Peyer's patch (tissue), 4 donors: ENCODE data around the gene RRM1. TPM values are rescaled to one million over a fixed set of nuclear protein-coding genes. Genes with fewer than 3 reads are reported as not detected.

ENCODE experiments used
- DNase-seq, 3 donors: peaks; one replicate each; pipeline ENCODE4 v3.0.0-alpha.2; 2017 to 2019
- H3K27ac ChIP-seq, 4 donors: fragments of 200-600 bp; sonication (generic); one replicate each; pipeline ENCODE4 v1.5.1; 2016 to 2019
- H3K27me3 ChIP-seq, 2 donors: fragments of 200-600 bp; sonication (generic); one replicate each; pipeline ENCODE4 v1.5.1; 2019
- H3K36me3 ChIP-seq, 3 donors: fragments of 200-600 bp; sonication (generic); one replicate each; pipeline ENCODE4 v1.5.1; 2016 to 2019
- H3K4me1 ChIP-seq, 4 donors: fragments of 200-600 bp; sonication (generic); one replicate each; pipeline ENCODE4 v1.5.1; 2016 to 2019
- H3K4me3 ChIP-seq, 4 donors: fragments of 200-600 bp; sonication (generic); 1 replicate in 3 of 4; 2 replicates in 1 of 4; pipeline ENCODE4 v1.5.1; 2016 to 2019; ENCODE audit warnings: mild to moderate bottlenecking in 1 of 4
- H3K9me3 ChIP-seq, 4 donors: fragments of 200-600 bp; sonication (generic); one replicate each; pipeline ENCODE4 v1.5.1; 2016 to 2019; ENCODE audit warnings: mild to moderate bottlenecking in 1 of 4
- POLR2A ChIP-seq, 2 donors: fragments of 450-650 bp; IDR thresholded peaks; one replicate each; pipeline ENCODE4 v1.5.1; 2017; ENCODE audit warnings: antibody characterized with exemption in 2 of 2, mild to moderate bottlenecking in 2 of 2, moderate library complexity in 2 of 2
- total RNA-seq, 4 donors: library from RNA; depleted of rRNA; stranded (reverse); fragments of >200 nt; gene quantifications; one replicate each; pipeline ENCODE4 v1.1.0, GENCODE V29; 2016
- TF ChIP-seq, protein P1 (sequence below), 6 experiments: fragments of 450-650 bp in 4 of 6; fragments of 200-600 bp in 2 of 6; sonication (generic) in 1 of 6; IDR thresholded peaks; one replicate each; pipeline ENCODE4 v1.5.1; 2017 to 2019; ENCODE audit warnings: antibody characterized with exemption in 6 of 6, mild to moderate bottlenecking in 3 of 6, moderate library complexity in 1 of 6

Gene RRM1
- total RNA-seq, 4 donors from 2014 or later, result 13.3 to 40.5 (median 32.3) TPM

- no peak for DNase-seq
- peaks cover 0 to 9% (median 3%) of the 10 kb centered on the region in 4 donors for H3K4me1 ChIP-seq
- TF ChIP-seq, protein P1, sequence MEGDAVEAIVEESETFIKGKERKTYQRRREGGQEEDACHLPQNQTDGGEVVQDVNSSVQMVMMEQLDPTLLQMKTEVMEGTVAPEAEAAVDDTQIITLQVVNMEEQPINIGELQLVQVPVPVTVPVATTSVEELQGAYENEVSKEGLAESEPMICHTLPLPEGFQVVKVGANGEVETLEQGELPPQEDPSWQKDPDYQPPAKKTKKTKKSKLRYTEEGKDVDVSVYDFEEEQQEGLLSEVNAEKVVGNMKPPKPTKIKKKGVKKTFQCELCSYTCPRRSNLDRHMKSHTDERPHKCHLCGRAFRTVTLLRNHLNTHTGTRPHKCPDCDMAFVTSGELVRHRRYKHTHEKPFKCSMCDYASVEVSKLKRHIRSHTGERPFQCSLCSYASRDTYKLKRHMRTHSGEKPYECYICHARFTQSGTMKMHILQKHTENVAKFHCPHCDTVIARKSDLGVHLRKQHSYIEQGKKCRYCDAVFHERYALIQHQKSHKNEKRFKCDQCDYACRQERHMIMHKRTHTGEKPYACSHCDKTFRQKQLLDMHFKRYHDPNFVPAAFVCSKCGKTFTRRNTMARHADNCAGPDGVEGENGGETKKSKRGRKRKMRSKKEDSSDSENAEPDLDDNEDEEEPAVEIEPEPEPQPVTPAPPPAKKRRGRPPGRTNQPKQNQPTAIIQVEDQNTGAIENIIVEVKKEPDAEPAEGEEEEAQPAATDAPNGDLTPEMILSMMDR (IDR thresholded peaks at IDR 0.05), result no peak
- no peak for TF ChIP-seq POLR2A (IDR thresholded peaks at IDR 0.05)
- peaks cover 0 to 14% (median 0%) of the 10 kb centered on the region in 3 donors for H3K36me3 ChIP-seq
- no peak overlapping the region for H3K27ac ChIP-seq
- no peak overlapping the region for H3K4me3 ChIP-seq
- H3K27me3 ChIP-seq, result no peaks in the 10 kb centered on the region
- H3K9me3 ChIP-seq, result no peaks in the 10 kb centered on the region
Measured at GRCh38 chr11:4071325-4071724, 23.3 kb upstream of the RRM1 start.

GRCh38 chr11:4071914-4072313, 22.7 kb upstream of the RRM1 start:
- Histone ChIP-seq H3K27ac (no peak overlapping the region), H3K4me1 (peaks cover 0 to 9% (median 2%) of the 10 kb centered on the region in 4 donors)
- no peak for TF ChIP-seq POLR2A (IDR thresholded peaks at IDR 0.05)
- TF ChIP-seq, protein P1 (IDR thresholded peaks at IDR 0.05), result no peak

GRCh38 chr11:4072668-4073285, 21.8 kb upstream of the RRM1 start:
- peaks cover 0 to 14% (median 0%) of the 10 kb centered on the region in 3 donors for H3K36me3 ChIP-seq
- peaks cover 0 to 9% (median 2%) of the 10 kb centered on the region in 4 donors for H3K4me1 ChIP-seq
- H3K27ac ChIP-seq, result no peak overlapping the region
- peak in 2 of 3 donors; percentile 54 to 76 for DNase-seq
- TF ChIP-seq, protein P1 (IDR thresholded peaks at IDR 0.05), result peak; percentile 68 to 97 (median 94)
- TF ChIP-seq POLR2A (IDR thresholded peaks at IDR 0.05), result no peak
- H3K4me3 ChIP-seq, result no peak overlapping the region
- no peaks in the 10 kb centered on the region for H3K27me3 ChIP-seq
- H3K9me3 ChIP-seq, result no peaks in the 10 kb centered on the region

More at GRCh38 chr11:4071914-4072313, 22.7 kb upstream of the RRM1 start:
- Histone ChIP-seq H3K9me3 (no peaks in the 10 kb centered on the region), H3K27me3 (no peaks in the 10 kb centered on the region), H3K4me3 (no peak overlapping the region), H3K36me3 (peaks cover 0 to 14% (median 0%) of the 10 kb centered on the region in 3 donors)
- DNase-seq, result no peak

GRCh38 chr11:4074266-4074665, 20.3 kb upstream of the RRM1 start:
- Histone ChIP-seq H3K4me3 (no peak overlapping the region), H3K4me1 (peaks cover 0 to 9% (median 0%) of the 10 kb centered on the region in 4 donors), H3K27me3 (no peaks in the 10 kb centered on the region), H3K36me3 (peaks cover 0 to 14% (median 0%) of the 10 kb centered on the region in 3 donors), H3K9me3 (no peaks in the 10 kb centered on the region), H3K27ac (no peak overlapping the region)
- no peak for DNase-seq
- TF ChIP-seq POLR2A (IDR thresholded peaks at IDR 0.05), result no peak
- TF ChIP-seq, protein P1 (IDR thresholded peaks at IDR 0.05), result no peak

DNA sequence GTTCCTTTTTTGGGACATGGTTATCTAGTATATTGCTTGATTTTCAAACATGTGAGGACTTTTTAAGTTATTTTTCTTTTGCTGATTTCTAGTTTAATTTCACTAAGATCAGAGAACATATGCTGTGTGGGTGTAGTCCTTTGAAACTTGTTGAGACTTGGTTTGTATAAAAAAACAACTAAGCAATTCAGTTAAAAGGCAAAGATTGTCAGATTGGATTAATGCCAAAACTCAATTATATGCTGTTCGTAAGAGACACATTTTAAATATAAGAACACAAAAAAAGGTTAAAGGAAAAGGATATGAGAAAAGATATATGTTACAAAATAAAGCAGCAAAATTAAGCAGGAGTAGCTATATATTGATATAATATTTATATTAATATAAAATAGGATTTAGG, 17.8 kb upstream of the RRM1 start:
- Histone ChIP-seq H3K4me1 (peaks cover 0 to 8% (median 0%) of the 10 kb centered on the region in 4 donors), H3K9me3 (no peaks in the 10 kb centered on the region), H3K36me3 (peaks cover 0 to 21% (median 0%) of the 10 kb centered on the region in 3 donors), H3K27me3 (no peaks in the 10 kb centered on the region), H3K4me3 (no peak overlapping the region), H3K27ac (no peak overlapping the region)
- DNase-seq, result no peak
- TF ChIP-seq POLR2A (IDR thresholded peaks at IDR 0.05), result no peak
- TF ChIP-seq, protein P1 (IDR thresholded peaks at IDR 0.05), result no peak
